Measurements from ENCODE around the gene S100A10.

S100A10 gene

GRCh38 chr1:152014943-152015342 is 21.3 kb upstream of the S100A10 start:
- no peak for DNase-seq (ENCODE audit: low read depth)
- no peak for TF ChIP-seq CTCF (conservative IDR thresholded peaks at IDR 0.05; ENCODE audit: low read length)
- no peak overlapping the region for H3K4me3 ChIP-seq (ENCODE audit: low read length)

- no peak overlapping the region for H3K4me3 ChIP-seq (ENCODE audit: low read length)
- peak; percentile 56 for DNase-seq (ENCODE audit: low read depth)
- peak; percentile 81 for TF ChIP-seq CTCF (conservative IDR thresholded peaks at IDR 0.05; ENCODE audit: low read length)
Observed at GRCh38 chr1:152013664-152014237, 20.1 kb upstream of the S100A10 start.

GRCh38 chr1:152009691-152010090 is 16.0 kb upstream of the S100A10 start:
- no peak overlapping the region for H3K4me3 ChIP-seq (ENCODE audit: low read length)
- TF ChIP-seq CTCF (conservative IDR thresholded peaks at IDR 0.05; ENCODE audit: low read length) = no peak
- DNase-seq (ENCODE audit: low read depth) = no peak

- no peak overlapping the region for H3K4me3 ChIP-seq (ENCODE audit: low read length)
- DNase-seq (ENCODE audit: low read depth) = no peak
- TF ChIP-seq CTCF (conservative IDR thresholded peaks at IDR 0.05; ENCODE audit: low read length) = no peak
Observed at GRCh38 chr1:152007047-152007446, 13.4 kb upstream of the S100A10 start.

GRCh38 chr1:152005360-152005912 is 11.8 kb upstream of the S100A10 start:
- H3K4me3 ChIP-seq (ENCODE audit: low read length) = no peak overlapping the region
- no peak for DNase-seq (ENCODE audit: low read depth)
- no peak for TF ChIP-seq CTCF (conservative IDR thresholded peaks at IDR 0.05; ENCODE audit: low read length)

- DNase-seq (ENCODE audit: low read depth) = no peak
- peak; percentile 28; the same call in 1 of the 2 replicates for TF ChIP-seq CTCF (conservative IDR thresholded peaks at IDR 0.05; ENCODE audit: low read length)
Observed at GRCh38 chr1:152003846-152004442, 10.3 kb upstream of the S100A10 start.

GRCh38 chr1:152002960-152003359 is 9.3 kb upstream of the S100A10 start:
- DNase-seq (ENCODE audit: low read depth) = no peak
- H3K4me3 ChIP-seq (ENCODE audit: low read length) = no peak overlapping the region
- TF ChIP-seq CTCF (conservative IDR thresholded peaks at IDR 0.05; ENCODE audit: low read length) = no peak

More at GRCh38 chr1:152003846-152004442, 10.3 kb upstream of the S100A10 start:
- no peak overlapping the region for H3K4me3 ChIP-seq (ENCODE audit: low read length)
